ENCODE measurements around the gene OR9Q1. TPM values are rescaled to one million over a fixed set of nuclear protein-coding genes. Genes with fewer than 3 reads are reported as not detected.

OR9Q1 gene, protein sequence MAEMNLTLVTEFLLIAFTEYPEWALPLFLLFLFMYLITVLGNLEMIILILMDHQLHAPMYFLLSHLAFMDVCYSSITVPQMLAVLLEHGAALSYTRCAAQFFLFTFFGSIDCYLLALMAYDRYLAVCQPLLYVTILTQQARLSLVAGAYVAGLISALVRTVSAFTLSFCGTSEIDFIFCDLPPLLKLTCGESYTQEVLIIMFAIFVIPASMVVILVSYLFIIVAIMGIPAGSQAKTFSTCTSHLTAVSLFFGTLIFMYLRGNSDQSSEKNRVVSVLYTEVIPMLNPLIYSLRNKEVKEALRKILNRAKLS
- total RNA-seq, result not detected in 2 replicates

DNA sequence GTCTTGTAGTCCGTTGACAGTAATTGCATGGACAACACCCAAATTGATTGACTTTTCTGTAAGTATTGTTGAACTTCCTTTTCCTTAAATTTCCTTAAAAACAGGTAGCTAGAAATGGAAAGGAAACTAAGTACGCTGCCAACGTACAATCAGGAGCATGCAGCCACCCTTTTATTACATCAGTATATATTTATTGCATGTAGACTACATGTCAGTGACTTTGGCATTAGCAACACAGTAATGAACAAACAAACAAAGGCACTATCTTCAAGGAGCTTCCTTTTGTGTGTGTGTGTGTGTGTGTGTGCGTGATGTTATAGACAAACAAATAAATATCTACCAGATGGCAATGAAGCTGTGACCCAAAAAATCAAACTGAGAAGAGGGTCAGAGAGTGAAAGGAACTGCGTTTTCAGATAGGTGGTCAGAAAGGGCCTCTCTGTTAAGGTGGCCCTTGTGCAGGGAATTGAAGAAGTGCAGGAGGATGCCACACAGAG, at the start of gene OR9Q1:
OR9Q1 (plus strand) TSS at position 447 of the 497 bp plus-strand sequence. CDS start 155,564 bp downstream, outside the sequence.

DNA sequence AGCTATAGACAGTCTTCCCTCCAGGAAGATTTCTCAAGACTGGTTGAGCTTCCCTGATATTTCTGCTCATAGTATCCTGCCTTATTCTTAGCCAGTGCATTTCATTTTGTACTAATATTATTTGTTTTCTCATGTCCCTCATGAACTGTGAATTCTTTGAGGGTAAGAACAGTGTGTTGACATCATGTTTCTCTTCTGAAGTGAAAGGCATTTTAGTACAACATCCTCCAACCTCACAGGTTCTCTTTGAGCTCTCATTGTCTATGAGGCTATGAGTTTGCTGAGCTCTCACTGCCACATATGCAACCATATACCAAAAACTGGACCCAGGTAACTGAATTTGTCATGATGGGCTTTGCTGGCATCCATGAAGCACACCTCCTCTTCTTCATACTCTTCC, 7.0 kb downstream of the OR9Q1 start, which contains the start of gene OR6Q1:
OR6Q1 (plus strand) TSS at position 301 of the 400 bp plus-strand sequence; CDS start at position 301, 0 bp downstream.

DNA sequence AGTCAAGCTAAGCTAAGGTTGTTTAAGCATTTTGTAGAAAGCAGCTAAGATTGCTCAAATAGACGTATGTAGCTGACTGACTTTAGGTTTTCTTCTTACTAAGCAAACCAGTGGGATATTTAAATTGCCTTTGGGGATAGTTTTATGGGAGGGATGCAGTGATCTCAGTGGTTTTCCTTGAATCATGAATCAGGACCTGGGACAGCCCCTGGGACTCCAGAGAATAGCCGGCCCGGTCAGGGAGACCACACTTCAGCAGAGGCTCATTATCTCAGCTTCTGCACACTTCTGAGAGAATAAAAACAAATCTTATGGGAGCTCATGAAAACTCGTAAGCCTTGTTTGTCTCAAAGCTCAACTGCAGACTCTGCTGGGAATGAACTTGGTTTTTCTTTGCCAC, 101.8 kb downstream of the OR9Q1 start, which contains the start of gene OR9I1:
OR9I1 (minus strand) TSS at position 62 of the 400 bp plus-strand sequence. CDS start 6,086 bp downstream, outside the sequence.

DNA sequence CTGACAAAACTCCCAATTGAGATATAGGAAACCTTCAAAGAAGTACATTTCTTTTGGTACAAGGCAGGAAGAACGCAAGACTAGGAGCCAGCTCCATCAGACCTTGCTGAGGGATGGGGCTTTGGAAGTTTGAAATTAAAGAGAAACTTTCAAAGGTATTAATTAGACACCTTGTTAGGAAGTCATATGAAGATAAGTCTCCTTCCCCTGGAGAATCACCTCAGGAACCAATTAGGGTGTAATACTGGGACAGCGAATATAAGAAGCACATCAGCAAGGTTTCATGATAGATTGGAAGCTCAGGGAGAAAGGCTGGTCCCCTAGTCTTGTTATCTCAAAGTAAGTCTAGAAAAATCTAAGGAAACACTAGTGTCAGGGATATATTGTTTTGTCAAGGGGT, 165.1 kb downstream of the OR9Q1 start, which contains the start of gene OR9Q2:
OR9Q2 (plus strand) TSS at position 301 of the 400 bp plus-strand sequence. CDS start 1,421 bp downstream, outside the sequence.

DNA sequence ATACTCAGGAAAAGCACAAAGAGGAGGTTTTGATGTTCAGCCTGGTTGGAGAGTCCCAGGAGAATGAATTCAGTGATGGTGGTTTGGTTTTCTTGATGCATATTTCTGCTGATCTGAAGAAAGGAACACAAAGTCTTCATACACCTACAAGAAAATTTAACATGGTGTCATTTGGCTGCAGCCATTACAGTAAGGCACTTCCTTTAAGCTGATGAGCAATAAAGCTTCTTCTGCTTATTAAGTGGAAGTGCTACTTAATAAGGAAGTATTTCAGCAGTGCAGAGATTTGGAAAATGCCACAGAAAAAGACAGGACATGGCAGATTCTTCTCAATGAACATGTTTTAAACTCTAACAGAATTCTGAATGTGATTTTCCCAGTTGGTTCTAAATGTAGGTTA, 180.4 kb downstream of the OR9Q1 start, which contains the start of gene OR1S2:
OR1S2 (minus strand) TSS at position 101 of the 400 bp plus-strand sequence; CDS start at position 101, 0 bp downstream.

DNA sequence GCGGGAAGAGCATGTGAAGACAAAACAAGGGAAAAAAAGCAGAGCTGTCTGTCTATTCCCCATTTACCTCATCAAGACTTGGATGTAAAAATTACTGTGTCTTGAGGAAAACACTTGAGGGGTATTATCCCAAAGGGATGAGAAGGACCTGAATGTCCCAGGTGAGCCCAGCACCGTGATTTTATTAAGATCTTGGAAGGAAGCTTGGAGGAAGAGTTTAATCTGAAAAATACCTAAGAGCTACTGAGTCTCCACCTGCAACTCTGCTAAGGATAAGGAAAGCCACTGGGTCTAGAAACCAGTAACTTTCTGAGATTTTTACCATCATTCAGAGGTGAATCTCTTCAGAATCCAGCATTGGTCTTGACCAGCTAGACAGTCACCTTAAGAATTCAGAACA, 188.7 kb downstream of the OR9Q1 start, which contains the start of gene OR1S1:
OR1S1 (plus strand) TSS at position 301 of the 400 bp plus-strand sequence.

Other genes starting within 250 kb of the OR9Q1 start
- gene OR6Q1, start 7.1 kb downstream of the OR9Q1 start, total RNA-seq, result not detected in 2 replicates
- not detected in 2 replicates for gene OR9I1, start 101.6 kb downstream of the OR9Q1 start, total RNA-seq
- gene OR9Q2, start 165.2 kb downstream of the OR9Q1 start, total RNA-seq, result not detected in 2 replicates
- gene OR1S2, start 180.3 kb downstream of the OR9Q1 start, total RNA-seq, result not detected in 2 replicates
- not detected in 2 replicates for gene OR1S1, start 188.8 kb downstream of the OR9Q1 start, total RNA-seq
- gene OR10Q1, start 205.0 kb downstream of the OR9Q1 start, total RNA-seq, result not detected in 2 replicates
- under 0.01 TPM in 1 of 2 replicates, not detected in the other for gene OR10W1, start 244.4 kb downstream of the OR9Q1 start, total RNA-seq